GM18867 (cell line): ENCODE data around the gene GBGT1.
A peak's percentile ranks its signal among the peaks of the same experiment; 100 is the strongest.

Experiments used
- ATAC-seq: cut with Tn5 transposase; IDR thresholded peaks from one replicate; pipeline ENCODE4 v1.9.1; 2021; ENCODE audit warnings: mild to moderate bottlenecking, moderate library complexity; ENCODE audit not compliant: unreplicated experiment

Gene GBGT1

GRCh38 chr9:133144904-133145851 lies 18.5 kb downstream of the GBGT1 start:
- ATAC-seq: no peak

- ATAC-seq: peak; percentile 30
These were observed 19.4 kb downstream of the GBGT1 start for GRCh38 chr9:133144142-133144903.

GRCh38 chr9:133143639-133144141 lies 20.0 kb downstream of the GBGT1 start:
- ATAC-seq: no peak

GRCh38 chr9:133142684-133143622 lies 20.8 kb downstream of the GBGT1 start:
- ATAC-seq: no peak

GRCh38 chr9:133141833-133142595 lies 21.7 kb downstream of the GBGT1 start:
- ATAC-seq: no peak

- ATAC-seq: no peak
These were observed 23.1 kb downstream of the GBGT1 start for GRCh38 chr9:133140606-133141005.

- no peak for ATAC-seq
These were observed 23.6 kb downstream of the GBGT1 start for GRCh38 chr9:133140174-133140505.

- no peak for ATAC-seq
These were observed 24.2 kb downstream of the GBGT1 start for GRCh38 chr9:133139246-133140173.

- no peak for ATAC-seq
These were observed 26.1 kb downstream of the GBGT1 start for GRCh38 chr9:133137451-133138231.

- ATAC-seq: no peak
These were observed 28.5 kb downstream of the GBGT1 start for GRCh38 chr9:133135146-133135745.

- no peak for ATAC-seq
These were observed 29.1 kb downstream of the GBGT1 start for GRCh38 chr9:133134388-133135145.

GRCh38 chr9:133133681-133134387 lies 29.9 kb downstream of the GBGT1 start:
- peak; percentile 90 for ATAC-seq

GRCh38 chr9:133132174-133132573 lies 31.5 kb downstream of the GBGT1 start:
- ATAC-seq: no peak

- no peak for ATAC-seq
These were observed 32.2 kb downstream of the GBGT1 start for GRCh38 chr9:133131506-133131905.

GRCh38 chr9:133130685-133131244 lies 32.9 kb downstream of the GBGT1 start:
- no peak for ATAC-seq
